NCI-H1092 treated with DMSO at 0.1 percent for 48 hours (cell line): ENCODE results near the gene TM9SF3.
"Not testable (repeated sequence)": the region's sequence is repeated elsewhere in the genome, so short reads cannot be mapped to it uniquely, and the experiment has no call there.

Experiments
- DNase-seq: peaks from one replicate; lab custom pipeline; 2025; lab: John Stamatoyannopoulos, UW

Gene TM9SF3

DNA sequence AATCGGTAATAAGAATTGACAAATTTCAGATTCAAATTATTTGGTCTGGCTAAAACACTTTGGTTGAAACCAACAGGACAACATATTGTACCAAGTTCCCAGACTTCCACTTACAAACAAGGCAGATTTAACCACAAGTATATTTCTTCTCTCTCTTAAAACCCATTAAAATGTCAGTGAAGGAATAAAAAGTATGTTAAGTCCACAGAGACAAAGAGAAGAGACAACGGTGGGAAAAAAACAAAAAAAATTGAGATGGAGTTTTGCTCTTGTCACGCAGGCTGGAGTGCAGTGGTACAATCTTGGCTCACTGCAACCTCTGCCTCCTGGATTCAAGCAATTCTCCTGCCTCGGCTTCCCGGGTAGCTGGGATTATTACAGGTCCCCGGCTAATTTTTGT is 16.3 kb downstream of the TM9SF3 start:
- DNase-seq: no peak

DNA sequence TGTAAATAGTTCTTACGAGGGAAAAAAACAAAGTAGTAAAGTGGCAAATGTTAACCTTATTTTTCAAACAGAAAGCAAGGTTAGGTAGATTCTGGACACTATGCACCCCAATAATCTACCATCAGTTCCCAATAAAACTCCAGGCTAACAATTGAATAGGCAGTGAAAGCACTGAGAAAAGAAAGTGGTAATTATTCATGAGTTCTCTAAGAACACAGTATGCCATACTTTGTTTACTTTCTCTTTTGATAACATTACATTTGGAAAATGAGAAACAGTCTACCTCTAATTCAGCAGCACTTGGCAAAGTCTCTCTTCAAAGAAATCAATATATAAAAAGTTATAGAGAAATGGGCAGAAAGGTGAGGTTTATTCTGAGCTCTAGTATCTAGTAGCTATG is 18.4 kb downstream of the TM9SF3 start:
- DNase-seq: no peak

- no peak for DNase-seq
These were observed 21.0 kb downstream of the TM9SF3 start for GRCh38 chr10:96565774-96566173.

DNA sequence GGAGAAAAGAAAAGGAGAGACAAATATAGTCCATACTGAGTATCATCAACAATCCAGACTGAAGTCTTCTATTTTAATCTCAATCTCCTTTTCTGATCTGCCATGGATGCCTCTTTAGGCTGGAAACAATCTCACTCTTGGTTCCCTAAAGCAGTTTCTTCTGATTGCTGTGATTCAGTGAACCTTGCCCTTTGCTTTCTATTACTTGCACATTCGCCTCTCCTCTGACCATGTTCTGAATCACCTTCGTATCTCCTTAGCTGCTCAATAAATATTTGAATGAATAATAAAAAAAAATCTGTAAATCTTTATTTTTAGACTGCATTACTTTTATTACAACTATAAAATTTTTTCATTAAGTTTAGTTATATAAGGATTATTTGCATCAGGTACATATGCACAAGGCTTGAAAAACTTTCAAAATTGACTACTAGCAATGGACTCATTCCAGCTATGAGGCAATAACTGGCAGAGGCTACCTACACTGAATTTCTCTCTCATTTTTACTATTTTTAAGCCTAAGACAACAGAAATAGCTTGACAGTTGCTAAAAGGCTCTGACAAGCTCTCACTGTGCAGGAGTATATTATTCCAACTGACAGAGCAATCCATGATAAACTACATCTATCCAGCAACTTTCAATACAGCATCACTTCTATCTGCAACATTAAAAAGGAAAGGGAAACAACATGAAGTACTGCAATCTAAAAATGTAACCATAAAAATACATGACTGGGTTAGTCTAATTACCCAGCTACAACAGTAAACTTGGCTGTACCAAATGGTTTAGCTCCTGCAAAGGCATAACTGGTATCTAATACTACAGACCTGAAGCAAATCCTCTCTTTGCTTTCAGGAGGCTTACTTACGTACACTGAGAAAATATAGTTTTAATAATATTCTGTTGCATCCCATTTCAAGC is 25.6 kb downstream of the TM9SF3 start:
- DNase-seq: no peak

- no peak for DNase-seq
These were observed 26.3 kb downstream of the TM9SF3 start for GRCh38 chr10:96560489-96560888.

GRCh38 chr10:96556003-96556402 is 30.8 kb downstream of the TM9SF3 start:
- peak; percentile 1 for DNase-seq

DNA sequence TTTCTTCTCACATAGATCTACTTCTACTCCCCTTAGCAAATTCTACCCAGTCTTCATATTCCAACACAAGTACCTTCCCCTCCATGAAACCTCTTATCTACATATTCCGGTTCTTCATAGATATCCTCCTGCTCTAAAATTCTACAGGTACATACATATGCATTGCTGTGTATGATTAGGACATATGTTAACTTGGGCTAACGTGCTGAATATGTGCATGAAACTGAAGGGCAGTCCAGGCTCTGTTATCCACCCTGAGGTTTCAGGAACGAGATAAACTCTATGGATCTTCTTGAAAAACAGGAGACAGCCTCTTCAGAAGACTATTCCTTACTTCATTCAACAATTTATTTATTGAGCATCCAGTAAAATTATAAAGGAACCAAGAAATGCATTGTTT is 31.5 kb downstream of the TM9SF3 start:
- DNase-seq: no peak

GRCh38 chr10:96548589-96548988 is 38.2 kb downstream of the TM9SF3 start:
- peak; percentile 12 for DNase-seq

DNA sequence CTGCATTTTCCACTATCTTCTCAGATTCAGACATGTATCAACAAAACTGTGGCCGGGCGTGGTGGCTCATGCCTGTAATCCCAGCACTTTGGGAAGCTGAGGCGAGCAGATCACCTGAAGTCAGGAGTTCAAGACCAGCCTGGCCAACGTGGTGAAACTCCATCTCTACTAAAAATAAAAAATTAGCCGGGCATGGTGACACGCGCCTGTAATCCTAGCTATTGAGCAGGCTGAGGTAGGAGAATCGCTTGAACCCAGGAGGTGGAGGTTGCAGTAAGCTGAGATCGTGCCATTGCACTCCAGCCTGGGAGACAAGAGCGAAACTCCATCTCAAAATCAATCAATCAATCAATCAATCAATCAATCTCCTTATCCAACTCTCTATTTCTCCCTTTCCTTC is 41.3 kb downstream of the TM9SF3 start:
- DNase-seq: not testable (repeated sequence)

DNA sequence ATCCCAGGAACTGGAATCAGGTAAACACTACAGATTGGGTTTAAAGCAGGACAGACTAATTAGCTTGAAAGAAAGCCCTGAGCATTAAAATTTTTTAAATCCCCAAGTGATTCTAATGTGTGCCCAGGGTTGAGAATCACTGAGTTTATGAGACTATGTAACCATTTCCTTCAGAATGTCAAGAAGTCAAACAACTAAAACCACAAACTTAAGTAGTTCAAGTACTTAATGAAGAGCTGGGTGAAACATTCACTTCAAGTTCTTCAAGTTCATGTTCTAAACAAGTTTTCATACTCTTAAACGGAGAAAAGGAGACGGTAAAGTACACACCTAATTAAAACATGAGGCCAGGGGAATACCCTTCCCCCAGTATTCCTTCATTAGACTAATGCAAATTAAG is 44.9 kb downstream of the TM9SF3 start:
- no peak for DNase-seq

GRCh38 chr10:96540240-96540639 is 46.6 kb downstream of the TM9SF3 start:
- DNase-seq: no peak

- no peak for DNase-seq
These were observed 48.1 kb downstream of the TM9SF3 start for GRCh38 chr10:96538683-96539082.

DNA sequence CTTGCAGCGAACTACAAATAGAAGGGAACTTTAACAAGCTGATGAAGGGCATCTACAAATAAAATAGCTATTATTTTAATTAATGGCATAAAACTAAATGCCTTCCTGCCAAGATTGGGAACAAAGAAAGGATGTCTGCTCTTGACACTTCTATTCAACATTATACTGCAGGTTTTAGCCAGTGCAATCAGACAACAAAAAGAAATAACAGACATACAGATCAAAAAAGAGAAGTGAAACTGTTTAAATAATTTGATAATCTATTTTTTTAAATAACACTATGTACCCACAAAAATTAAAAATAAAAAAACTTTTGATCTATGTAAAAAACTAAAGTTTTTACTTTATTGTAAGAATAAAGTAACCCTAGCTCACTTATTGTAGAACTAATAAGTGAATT is 50.7 kb downstream of the TM9SF3 start:
- no peak for DNase-seq

DNA sequence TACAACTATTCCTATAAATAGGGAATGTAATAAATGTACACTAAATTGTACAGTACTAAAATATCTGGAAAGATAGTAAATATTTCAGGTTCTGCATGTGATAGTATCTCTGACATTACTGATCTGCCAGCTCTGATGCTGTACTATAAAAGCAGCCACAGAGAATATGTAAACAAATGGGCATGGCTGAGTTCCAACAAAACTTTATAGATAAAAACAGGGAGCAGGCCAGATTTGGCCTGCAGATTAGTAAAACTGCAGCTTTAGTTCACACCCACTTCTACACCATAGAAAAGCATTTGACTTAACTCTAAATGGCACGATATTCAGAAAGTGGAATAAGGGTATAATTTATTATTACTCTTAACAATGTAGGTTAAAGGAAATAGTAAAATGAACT is 54.3 kb downstream of the TM9SF3 start:
- peak; percentile 6 for DNase-seq

DNA sequence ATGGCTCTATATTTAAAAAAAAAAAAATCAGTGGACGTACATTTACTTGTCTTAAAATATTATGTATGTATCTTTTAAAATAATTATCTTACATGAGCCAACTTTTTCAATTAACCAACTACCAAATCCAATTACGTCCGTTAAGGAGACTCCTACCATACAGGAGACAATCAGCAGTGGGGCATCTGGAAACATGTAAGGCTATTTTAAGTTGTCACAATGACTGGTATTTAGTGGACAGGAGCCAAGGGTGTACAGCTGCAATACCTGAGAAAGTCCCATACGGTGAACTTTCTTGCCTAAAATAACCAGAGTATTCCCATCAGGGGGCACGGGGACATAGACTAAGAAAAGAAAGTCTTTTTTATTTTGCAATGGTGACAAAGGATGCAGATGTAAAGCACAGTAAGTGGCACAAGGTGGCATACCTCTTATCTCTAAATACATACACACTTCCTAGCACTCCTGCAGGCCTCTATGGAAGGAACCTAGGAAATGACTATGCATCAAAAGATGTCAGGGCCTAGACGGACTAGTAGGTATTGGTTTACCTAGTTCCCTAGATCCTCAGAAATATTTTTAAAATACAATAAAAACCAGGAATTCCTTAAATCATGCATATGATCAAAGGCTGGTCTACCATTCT is 57.1 kb downstream of the TM9SF3 start:
- no peak for DNase-seq

GRCh38 chr10:96524741-96525140 is 62.1 kb downstream of the TM9SF3 start:
- DNase-seq: no peak

GRCh38 chr10:96517284-96517683 is 69.5 kb downstream of the TM9SF3 start:
- DNase-seq: no peak

DNA sequence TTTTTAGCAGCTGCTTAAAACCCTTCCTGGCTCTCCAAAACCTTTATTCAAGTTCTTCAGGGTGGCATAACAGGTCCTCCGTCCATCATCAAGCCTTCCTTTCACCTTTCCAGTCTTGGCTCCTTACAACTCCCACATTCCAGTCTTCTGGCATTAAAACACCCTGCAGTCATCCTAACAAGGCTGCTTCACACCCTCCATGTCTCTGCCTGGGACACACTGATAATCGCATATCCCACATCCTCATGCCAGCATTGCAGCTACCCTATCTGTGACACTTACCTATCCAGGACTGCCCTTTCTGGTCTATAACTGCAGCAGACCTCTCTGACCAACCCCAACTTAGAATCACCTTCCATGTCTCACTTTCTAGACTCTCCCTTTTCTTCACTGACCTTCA is 70.5 kb downstream of the TM9SF3 start:
- DNase-seq: no peak

DNA sequence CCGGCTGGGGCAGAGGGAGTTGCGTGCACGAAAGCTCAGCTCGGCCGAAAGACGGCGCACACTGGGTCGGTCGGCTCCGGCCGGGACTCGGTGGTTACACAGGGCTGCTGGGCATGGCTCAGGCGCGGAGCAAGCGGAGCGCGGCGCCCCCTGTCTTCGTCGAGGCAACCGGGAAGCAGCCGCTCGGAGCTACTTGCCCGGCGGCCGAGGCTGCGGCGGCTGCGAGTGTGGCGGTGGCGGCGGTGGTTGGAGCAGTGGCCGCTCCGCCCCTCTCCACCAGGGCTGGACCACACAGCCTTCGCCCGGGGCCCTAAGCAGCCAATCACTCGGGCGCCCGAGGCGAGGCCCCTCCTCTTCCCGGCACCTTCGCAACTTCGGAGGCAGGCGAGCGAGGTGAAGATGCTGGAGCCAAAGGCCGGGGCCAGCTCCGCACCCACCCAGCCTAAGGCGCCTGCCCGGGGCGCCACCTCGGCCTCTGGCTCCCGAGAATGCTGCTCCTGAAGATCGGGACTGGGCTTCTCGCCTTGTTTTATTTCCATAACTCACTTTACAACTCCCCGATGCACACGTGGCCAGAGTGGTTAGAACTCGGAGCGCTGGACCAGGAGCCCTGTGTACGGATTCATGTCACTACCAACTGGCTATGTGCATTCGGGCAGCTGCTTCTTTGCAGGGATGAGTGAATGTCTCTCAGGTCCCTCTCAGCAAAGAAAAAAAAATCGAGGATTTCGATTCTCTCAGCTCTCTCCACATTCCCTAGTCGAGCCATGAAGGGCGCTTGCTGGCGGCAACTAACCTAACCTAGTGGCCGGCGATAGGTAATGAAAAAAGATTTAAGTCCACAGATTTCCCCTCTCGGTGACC is 72.9 kb downstream of the TM9SF3 start, which contains the start of gene TLL2:
TLL2 (minus strand) TSS at position 229 of the 864 bp plus-strand sequence. CDS start 241 bp downstream, outside the sequence.
- peak; percentile 76 for DNase-seq

DNA sequence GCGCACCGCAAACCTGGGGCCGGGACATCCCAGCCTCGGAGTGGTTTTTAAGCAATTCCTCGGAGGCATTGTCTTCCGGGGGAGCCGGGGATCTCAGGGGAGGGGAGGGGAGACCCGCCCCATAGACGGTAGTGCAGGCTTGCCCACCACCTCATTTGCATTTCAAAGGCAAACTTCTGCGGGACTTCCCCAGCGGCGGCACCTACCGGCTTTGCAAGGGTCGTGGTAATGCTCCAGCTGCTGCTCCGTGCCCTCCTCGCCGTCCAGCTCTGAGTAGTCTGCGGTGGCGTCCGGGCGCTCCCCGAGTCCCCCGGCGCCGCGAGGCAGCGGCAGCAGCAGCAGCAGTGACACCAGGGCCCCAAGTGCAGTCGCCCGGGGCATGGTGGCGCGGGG is 73.5 kb downstream of the TM9SF3 start:
- DNase-seq: no peak

GRCh38 chr10:96512524-96513304 is 74.1 kb downstream of the TM9SF3 start:
- peak; percentile 3 for DNase-seq
